RWPE2 (cell line): ENCODE data around the gene WDR88.

ENCODE experiments used
- ATAC-seq: fragments of 200-7000 bp; cut with Tn5 transposase; 3 replicates; pipeline ENCODE4 v1.9.1; 2021; ENCODE audit warnings: low read depth
- DNase-seq: peaks from one replicate; pipeline ENCODE4 v3.0.0-alpha.2; 2020; ENCODE audit warnings: low spot score
- H3K27ac ChIP-seq: fragments of 450-650 bp; 2 replicates; pipeline ENCODE4 v1.5.1; 2017; ENCODE audit warnings: mild to moderate bottlenecking; ENCODE audit not compliant: poor library complexity, severe bottlenecking
- H3K27me3 ChIP-seq: fragments of 250-450 bp; sonication (Bioruptor Pico); 2 replicates; pipeline ENCODE4 v1.5.1; 2021; ENCODE audit warnings: mild to moderate bottlenecking, moderate library complexity; ENCODE audit not compliant: insufficient read depth, poor library complexity, severe bottlenecking
- H3K36me3 ChIP-seq: fragments of 250-450 bp; sonication (Bioruptor Pico); 2 replicates; pipeline ENCODE4 v1.5.1; 2020; ENCODE audit warnings: low read depth, mild to moderate bottlenecking, moderate library complexity
- H3K4me1 ChIP-seq: fragments of 250-450 bp; sonication (Bioruptor Pico); 2 replicates; pipeline ENCODE4 v1.5.1; 2021; ENCODE audit warnings: mild to moderate bottlenecking, moderate library complexity; ENCODE audit not compliant: insufficient read depth, poor library complexity, severe bottlenecking
- H3K4me3 ChIP-seq: fragments of 250-450 bp; sonication (Bioruptor Pico); 2 replicates; pipeline ENCODE4 v1.5.1; 2021; ENCODE audit warnings: mild to moderate bottlenecking, moderate library complexity; ENCODE audit not compliant: severe bottlenecking
- H3K9me3 ChIP-seq: fragments of 250-450 bp; sonication (Bioruptor Pico); 2 replicates; pipeline ENCODE4 v1.5.1; 2021; ENCODE audit warnings: mild to moderate bottlenecking, moderate library complexity; ENCODE audit not compliant: severe bottlenecking
- TF ChIP-seq, protein P1 (sequence below): fragments of 450-650 bp; IDR thresholded peaks from one replicate; pipeline ENCODE4 v1.5.1; 2017; ENCODE audit warnings: mild to moderate bottlenecking, moderate library complexity; ENCODE audit not compliant: poor library complexity, severe bottlenecking

WDR88 gene

DNA sequence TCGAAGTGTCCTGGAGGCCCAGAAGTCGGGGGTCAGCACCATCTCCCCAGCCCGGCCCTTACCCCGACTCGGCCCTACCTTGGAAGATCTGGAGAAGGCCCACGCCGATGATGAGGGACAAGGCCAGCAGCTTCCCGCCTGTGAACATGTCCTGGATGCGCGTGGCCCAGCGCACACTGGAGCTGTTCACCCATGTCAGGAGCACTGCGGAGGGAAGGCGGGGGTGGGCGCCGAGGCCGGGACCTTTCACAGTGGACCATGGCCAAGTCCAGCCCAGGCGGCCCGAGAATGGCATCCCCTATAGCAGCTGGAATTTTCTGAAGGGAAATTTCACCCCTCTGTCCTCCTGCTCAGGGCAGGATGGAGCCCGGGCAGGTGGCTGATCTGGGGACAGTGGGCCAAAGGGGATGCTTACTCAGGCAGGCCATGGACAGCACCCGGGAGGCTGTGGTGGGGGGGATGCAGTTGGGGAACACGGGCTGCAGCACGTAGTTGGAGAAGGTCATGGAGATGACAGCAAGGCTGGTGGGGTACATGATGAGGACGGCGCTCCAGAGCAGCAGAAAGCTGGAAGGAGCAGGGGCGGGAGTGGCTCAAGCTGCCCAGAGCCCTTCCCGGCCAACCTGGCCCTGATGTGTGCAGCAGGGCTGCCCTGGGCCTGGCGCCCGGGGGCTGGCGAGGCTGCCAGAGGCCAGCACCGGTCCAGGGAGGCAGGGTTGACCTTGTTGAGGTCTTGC lies 80.7 kb downstream of the WDR88 start:
- no peaks in the 10 kb centered on the region for H3K4me1 ChIP-seq
- DNase-seq (no peak), ATAC-seq (no peak)
- no peak overlapping the region for H3K4me3 ChIP-seq
- no peaks in the 10 kb centered on the region for H3K9me3 ChIP-seq
- TF ChIP-seq, protein P1, sequence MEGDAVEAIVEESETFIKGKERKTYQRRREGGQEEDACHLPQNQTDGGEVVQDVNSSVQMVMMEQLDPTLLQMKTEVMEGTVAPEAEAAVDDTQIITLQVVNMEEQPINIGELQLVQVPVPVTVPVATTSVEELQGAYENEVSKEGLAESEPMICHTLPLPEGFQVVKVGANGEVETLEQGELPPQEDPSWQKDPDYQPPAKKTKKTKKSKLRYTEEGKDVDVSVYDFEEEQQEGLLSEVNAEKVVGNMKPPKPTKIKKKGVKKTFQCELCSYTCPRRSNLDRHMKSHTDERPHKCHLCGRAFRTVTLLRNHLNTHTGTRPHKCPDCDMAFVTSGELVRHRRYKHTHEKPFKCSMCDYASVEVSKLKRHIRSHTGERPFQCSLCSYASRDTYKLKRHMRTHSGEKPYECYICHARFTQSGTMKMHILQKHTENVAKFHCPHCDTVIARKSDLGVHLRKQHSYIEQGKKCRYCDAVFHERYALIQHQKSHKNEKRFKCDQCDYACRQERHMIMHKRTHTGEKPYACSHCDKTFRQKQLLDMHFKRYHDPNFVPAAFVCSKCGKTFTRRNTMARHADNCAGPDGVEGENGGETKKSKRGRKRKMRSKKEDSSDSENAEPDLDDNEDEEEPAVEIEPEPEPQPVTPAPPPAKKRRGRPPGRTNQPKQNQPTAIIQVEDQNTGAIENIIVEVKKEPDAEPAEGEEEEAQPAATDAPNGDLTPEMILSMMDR: no peak
- H3K27ac ChIP-seq: no peak overlapping the region
- no peaks in the 10 kb centered on the region for H3K36me3 ChIP-seq
- H3K27me3 ChIP-seq: no peaks in the 10 kb centered on the region

GRCh38 chr19:33214596-33214995 lies 82.7 kb downstream of the WDR88 start:
- TF ChIP-seq, protein P1: no peak
- ATAC-seq (peak; percentile 28; the same call in 2 of the 3 replicates), DNase-seq (no peak)
- Histone ChIP-seq H3K27ac (no peak overlapping the region), H3K27me3 (no peaks in the 10 kb centered on the region), H3K4me3 (no peak overlapping the region), H3K4me1 (no peaks in the 10 kb centered on the region), H3K9me3 (no peaks in the 10 kb centered on the region), H3K36me3 (no peaks in the 10 kb centered on the region)

DNA sequence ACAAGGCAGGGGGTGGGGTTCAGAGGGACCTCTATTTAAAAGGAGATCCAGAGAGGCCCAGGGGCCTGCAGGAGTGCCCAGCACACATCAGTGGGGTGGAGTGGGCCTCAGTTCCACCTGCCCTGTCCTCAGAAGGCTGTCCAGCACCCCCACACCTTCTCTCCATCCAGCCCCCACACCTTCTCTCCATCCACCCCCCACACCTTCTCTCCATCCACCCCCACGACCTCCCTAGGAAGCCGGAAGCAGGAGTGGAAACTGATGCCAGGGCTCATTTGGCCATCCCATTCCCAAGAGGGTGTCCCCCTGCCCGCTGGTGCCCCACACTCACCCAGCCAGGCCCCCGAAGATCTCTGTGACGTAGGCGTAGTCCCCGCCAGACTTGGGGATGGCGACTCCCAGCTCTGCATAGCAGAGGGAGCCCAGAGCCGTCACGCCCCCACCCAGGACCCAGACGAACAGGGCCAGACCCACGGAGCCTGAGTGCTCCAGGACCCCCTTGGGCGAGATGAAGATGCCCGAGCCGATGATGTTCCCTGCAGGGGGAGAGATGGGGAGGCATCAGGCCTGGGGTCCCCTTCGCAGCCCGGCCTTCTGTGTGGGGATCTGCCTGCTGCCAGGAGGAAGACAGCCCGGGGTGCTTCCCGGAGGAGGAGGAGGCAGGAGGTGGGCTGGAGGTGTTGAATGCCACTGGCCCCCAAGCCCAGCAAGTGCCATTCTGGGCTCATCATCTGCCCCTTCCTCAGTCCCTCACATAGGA lies 83.7 kb downstream of the WDR88 start:
- no peaks in the 10 kb centered on the region for H3K36me3 ChIP-seq
- no peak overlapping the region for H3K27ac ChIP-seq
- H3K4me1 ChIP-seq: no peaks in the 10 kb centered on the region
- H3K9me3 ChIP-seq: no peaks in the 10 kb centered on the region
- peaks cover 1% of the 10 kb centered on the region for H3K27me3 ChIP-seq
- H3K4me3 ChIP-seq: no peak overlapping the region
- no peak for DNase-seq
- no peak for ATAC-seq
- TF ChIP-seq, protein P1: no peak

DNA sequence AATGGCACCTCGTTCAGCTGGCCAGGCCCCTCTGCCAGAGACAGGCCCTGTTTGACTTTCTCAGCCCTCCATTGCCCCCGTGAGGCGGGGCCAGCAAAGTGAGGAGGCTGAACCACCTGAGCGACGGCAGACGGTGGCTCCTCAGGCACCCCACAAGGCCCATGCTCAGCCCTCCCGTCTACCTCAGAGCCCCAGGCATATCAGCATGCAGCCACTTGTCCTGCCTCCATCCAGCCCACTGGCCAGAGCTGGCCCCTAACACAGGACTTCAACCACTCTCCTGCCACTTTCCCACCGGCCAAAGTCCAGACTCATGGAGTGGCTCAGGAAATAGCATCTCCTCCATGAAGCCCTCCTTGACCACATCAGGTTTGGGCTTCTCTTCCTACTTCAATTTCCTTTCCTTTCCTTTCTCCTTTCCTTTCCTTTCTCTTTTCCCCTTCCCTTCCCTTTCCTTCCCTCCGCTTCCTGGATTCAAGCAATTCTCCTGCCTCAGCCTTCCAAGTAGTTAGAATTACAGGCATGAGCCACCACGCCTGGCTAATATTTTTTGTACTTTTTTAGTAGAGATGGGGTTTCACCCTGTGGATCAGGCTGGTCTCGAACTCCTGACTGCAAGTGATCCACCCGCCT lies 84.4 kb downstream of the WDR88 start:
- H3K27ac ChIP-seq: no peak overlapping the region
- no peaks in the 10 kb centered on the region for H3K36me3 ChIP-seq
- H3K9me3 ChIP-seq: no peaks in the 10 kb centered on the region
- ATAC-seq: no peak
- TF ChIP-seq, protein P1: no peak
- H3K4me3 ChIP-seq: no peak overlapping the region
- H3K4me1 ChIP-seq: no peaks in the 10 kb centered on the region
- no peak for DNase-seq
- H3K27me3 ChIP-seq: peaks cover 7% of the 10 kb centered on the region
